OCI-LY1 (cell line): ENCODE results near the gene RIN3.

Source experiments
- H2AFZ ChIP-seq: fragments of 200-600 bp; sonication (generic), shearing (Covaris generic); 2 replicates; pipeline ENCODE4 v1.6.0; 2014; ENCODE audit warnings: antibody characterized with exemption, mild to moderate bottlenecking, low read length
- H3F3A ChIP-seq: fragments of 200-600 bp; sonication (generic), shearing (Covaris generic); 2 replicates; pipeline ENCODE4 v1.6.0; 2014; ENCODE audit warnings: mild to moderate bottlenecking, antibody characterized with exemption, low read length, moderate library complexity; ENCODE audit not compliant: insufficient read depth
- H3K27ac ChIP-seq: fragments of 200-600 bp; sonication (generic); 2 replicates; pipeline ENCODE4 v1.5.1; 2014; ENCODE audit warnings: low read length, mixed run types, mild to moderate bottlenecking, low read depth; ENCODE audit not compliant: poor library complexity, severe bottlenecking
- H3K27me3 ChIP-seq: fragments of 200-600 bp; sonication (generic); 2 replicates; pipeline ENCODE4 v1.6.0; 2014; ENCODE audit warnings: antibody characterized with exemption, mild to moderate bottlenecking, low read length, moderate library complexity; ENCODE audit not compliant: insufficient read depth
- H3K36me3 ChIP-seq: fragments of 200-600 bp; sonication (generic); 2 replicates; pipeline ENCODE4 v1.6.1; 2014; ENCODE audit warnings: mild to moderate bottlenecking, antibody characterized with exemption, low read length, moderate library complexity, mixed read lengths; ENCODE audit not compliant: insufficient read depth
- H3K4me1 ChIP-seq: fragments of 200-600 bp; sonication (generic); 2 replicates; pipeline ENCODE4 v1.5.1; 2014; ENCODE audit warnings: mild to moderate bottlenecking, low read length, moderate library complexity; ENCODE audit not compliant: insufficient read depth, severe bottlenecking
- H3K4me2 ChIP-seq: fragments of 200-600 bp; sonication (generic), shearing (Covaris generic); 2 replicates; pipeline ENCODE4 v1.6.1; 2014; ENCODE audit warnings: low read length
- H3K4me3 ChIP-seq: fragments of 200-600 bp; sonication (generic); 2 replicates; pipeline ENCODE4 v1.5.1; 2014; ENCODE audit warnings: low read length, low read depth, mild to moderate bottlenecking, mixed read lengths; ENCODE audit not compliant: poor library complexity, severe bottlenecking
- H3K79me2 ChIP-seq: fragments of 200-600 bp; shearing (Covaris generic); 2 replicates; pipeline ENCODE4 v1.6.1; 2016; ENCODE audit warnings: mixed run types, low read length, mixed read lengths; ENCODE audit not compliant: insufficient read depth
- H3K9ac ChIP-seq: fragments of 200-600 bp; sonication (generic), shearing (Covaris generic); 2 replicates; pipeline ENCODE4 v1.6.1; 2014; ENCODE audit warnings: mild to moderate bottlenecking, low read length, mixed read lengths
- H3K9me2 ChIP-seq: fragments of 200-600 bp; sonication (generic), shearing (Covaris generic); 2 replicates; pipeline ENCODE4 v1.6.1; 2014; ENCODE audit warnings: low read depth, mild to moderate bottlenecking, low read length, mixed read lengths
- H3K9me3 ChIP-seq: fragments of 200-600 bp; shearing (Covaris generic); 2 replicates; pipeline ENCODE4 v1.6.1; 2014; ENCODE audit warnings: low read length, mixed read lengths
- H4K20me1 ChIP-seq: fragments of 200-600 bp; sonication (generic), shearing (Covaris generic); 2 replicates; pipeline ENCODE4 v1.6.0; 2016; ENCODE audit warnings: mild to moderate bottlenecking, low read length; ENCODE audit not compliant: insufficient read depth
- CTCF ChIP-seq: fragments of 200-600 bp; sonication (generic), shearing (Covaris generic); IDR thresholded peaks from 2 replicates; pipeline ENCODE4 v1.5.1; 2017; ENCODE audit warnings: mild to moderate bottlenecking, antibody characterized with exemption, low read length, moderate library complexity, mixed read lengths
- EZH2 ChIP-seq: fragments of 200-600 bp; sonication (generic), shearing (Covaris generic); IDR thresholded peaks from 2 replicates; pipeline ENCODE4 v1.8.0; 2017; ENCODE audit warnings: borderline replicate concordance, mixed run types, mild to moderate bottlenecking, antibody characterized with exemption, low read length, moderate library complexity, mixed read lengths

RIN3 gene

GRCh38 chr14:92465353-92466055 lies 48.1 kb upstream of the RIN3 start:
- Histone ChIP-seq H3K27ac (no peak overlapping the region), H4K20me1 (no peaks in the 10 kb centered on the region), H3K36me3 (no peaks in the 10 kb centered on the region), H3K79me2 (no peaks in the 10 kb centered on the region), H3K4me1 (no peaks in the 10 kb centered on the region), H3K9me2 (no peaks in the 10 kb centered on the region), H2AFZ (no peak overlapping the region), H3K9me3 (no peaks in the 10 kb centered on the region), H3K27me3 (no peaks in the 10 kb centered on the region), H3F3A (no peaks in the 10 kb centered on the region), H3K9ac (no peak overlapping the region), H3K4me2 (no peak overlapping the region), H3K4me3 (no peak overlapping the region)
- TF ChIP-seq CTCF (no peak), EZH2 (no peak)

- no peak overlapping the region for H3K4me3 ChIP-seq
- H3K4me1 ChIP-seq, result no peaks in the 10 kb centered on the region
- H3K79me2 ChIP-seq, result no peaks in the 10 kb centered on the region
- no peak overlapping the region for H3K9ac ChIP-seq
- H3K27ac ChIP-seq, result no peak overlapping the region
- no peaks in the 10 kb centered on the region for H3K9me2 ChIP-seq
- H3K4me2 ChIP-seq, result no peak overlapping the region
- no peaks in the 10 kb centered on the region for H3K9me3 ChIP-seq
- no peak overlapping the region for H2AFZ ChIP-seq
- H4K20me1 ChIP-seq, result no peaks in the 10 kb centered on the region
- no peaks in the 10 kb centered on the region for H3F3A ChIP-seq
- H3K36me3 ChIP-seq, result no peaks in the 10 kb centered on the region
- TF ChIP-seq CTCF (no peak), EZH2 (no peak)
- no peaks in the 10 kb centered on the region for H3K27me3 ChIP-seq
These were observed 47.5 kb upstream of the RIN3 start for GRCh38 chr14:92466059-92466458.

GRCh38 chr14:92469515-92469914 lies 44.1 kb upstream of the RIN3 start:
- no peak overlapping the region for H2AFZ ChIP-seq
- no peak overlapping the region for H3K4me3 ChIP-seq
- H3K79me2 ChIP-seq, result no peaks in the 10 kb centered on the region
- no peaks in the 10 kb centered on the region for H3K9me2 ChIP-seq
- no peaks in the 10 kb centered on the region for H3K9me3 ChIP-seq
- H3K27ac ChIP-seq, result no peak overlapping the region
- no peak overlapping the region for H3K9ac ChIP-seq
- H3K36me3 ChIP-seq, result no peaks in the 10 kb centered on the region
- no peaks in the 10 kb centered on the region for H3K27me3 ChIP-seq
- no peaks in the 10 kb centered on the region for H3K4me1 ChIP-seq
- TF ChIP-seq EZH2 (no peak), CTCF (no peak)
- H4K20me1 ChIP-seq, result no peaks in the 10 kb centered on the region
- H3F3A ChIP-seq, result no peaks in the 10 kb centered on the region
- H3K4me2 ChIP-seq, result no peak overlapping the region
